ENCODE measurements around the gene PDE1C. TPM values are rescaled to one million over a fixed set of nuclear protein-coding genes. Genes with fewer than 3 reads are reported as not detected.
"Not testable (repeated sequence)": the region's sequence is repeated elsewhere in the genome, so short reads cannot be mapped to it uniquely, and the experiment has no call there.

The PDE1C gene
- total RNA-seq, 2 donors from 2014 or later, result 47.8 to 51.3 TPM

DNA sequence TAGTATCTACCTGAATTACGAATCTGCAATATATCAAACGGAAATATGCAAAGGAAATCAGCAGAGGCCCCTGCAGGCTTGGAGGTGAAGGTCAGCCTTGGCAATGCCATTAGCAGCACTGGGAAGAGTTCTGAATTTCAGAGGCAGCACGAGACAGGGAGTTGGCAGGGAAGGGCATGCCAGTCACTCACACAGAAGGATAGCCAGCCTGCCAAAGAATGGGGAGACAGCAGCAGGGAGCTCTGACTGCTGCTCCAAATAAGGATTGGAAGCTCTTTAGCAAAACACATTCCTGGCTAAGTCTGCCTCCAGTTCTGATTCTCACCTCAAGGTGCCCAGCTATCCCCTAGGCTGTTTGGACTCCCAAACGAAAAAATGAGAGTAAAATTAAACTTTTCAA, 188.0 kb downstream of the PDE1C start:
- DNase-seq (ENCODE audit: low spot score), result no peak
- intact Hi-C loops (cut with DNase I), result loop anchor here in 1 of 2 donors (5.0 to 10.0 kb wide), 2 partner anchors 183 to 280 kb away; no protein-coding TSS in a partner anchor

DNA sequence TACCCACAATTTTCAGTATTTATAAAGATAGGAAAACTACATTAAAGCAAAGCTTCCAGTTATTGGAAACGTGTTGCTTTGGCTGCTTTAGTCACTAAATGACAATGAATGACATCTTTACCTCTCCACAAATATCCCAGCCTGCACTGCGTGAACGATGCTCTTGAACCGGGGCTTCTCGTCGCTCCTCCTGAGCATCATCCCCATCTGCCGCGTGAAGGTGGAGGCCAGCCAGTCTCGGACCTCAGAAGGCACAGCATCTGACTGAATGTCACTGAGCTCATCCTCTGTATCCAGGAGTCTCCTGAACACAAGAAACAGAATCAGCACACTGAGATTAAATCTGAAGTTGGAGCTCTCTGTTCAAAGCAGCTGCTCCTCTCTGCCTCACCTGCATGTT, 191.3 kb downstream of the PDE1C start:
- intact Hi-C loops (cut with DNase I), result no loop called here
- no peak for DNase-seq (ENCODE audit: low spot score)

GRCh38 chr7:31875424-31875823, 194.8 kb downstream of the PDE1C start:
- no peak for DNase-seq (ENCODE audit: low spot score)
- intact Hi-C loops (cut with DNase I), result no loop called here

DNA sequence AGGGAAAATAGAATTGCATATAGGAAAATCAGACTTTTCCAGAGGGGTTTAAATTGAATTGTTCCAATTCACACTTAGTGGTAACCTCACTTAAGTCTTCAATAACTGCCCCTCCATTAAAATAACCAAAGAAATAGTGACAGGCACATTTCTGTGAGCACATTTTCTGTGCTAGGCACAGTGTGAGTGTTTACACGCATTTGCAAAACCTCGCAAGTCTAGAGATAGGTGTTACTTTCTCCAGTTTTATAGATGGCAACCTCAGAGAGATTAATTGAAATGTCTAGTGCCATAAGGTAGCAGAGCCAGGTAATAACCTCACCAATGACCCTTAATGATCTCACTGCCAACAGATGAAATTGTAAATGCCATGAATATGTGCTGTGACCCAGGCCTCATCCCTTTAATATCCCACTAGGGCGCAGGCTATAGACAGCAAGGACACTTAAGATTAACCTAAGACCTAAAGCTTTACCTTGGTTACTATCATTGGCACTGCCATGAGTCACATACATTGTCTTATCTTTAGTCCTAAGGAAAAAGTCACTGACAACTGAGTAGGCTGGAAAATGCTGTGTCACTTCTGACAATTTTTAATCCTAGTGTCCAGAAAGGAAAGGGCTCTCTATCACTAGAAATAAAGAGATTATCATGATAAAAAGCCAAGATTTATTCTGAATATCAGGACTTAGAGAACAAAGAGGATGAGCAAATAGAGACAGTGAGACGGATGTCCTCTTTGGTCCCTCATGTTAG, 195.4 kb downstream of the PDE1C start:
- intact Hi-C loops (cut with DNase I), result no loop called here
- DNase-seq (ENCODE audit: low spot score), result no peak

- intact Hi-C loops (cut with DNase I), result no loop called here
- no peak for DNase-seq (ENCODE audit: low spot score)
Measured at GRCh38 chr7:31873816-31874597, 196.2 kb downstream of the PDE1C start.

GRCh38 chr7:31872545-31873370, 197.4 kb downstream of the PDE1C start:
- no peak for DNase-seq (ENCODE audit: low spot score)
- intact Hi-C loops (cut with DNase I), result no loop called here

GRCh38 chr7:31864646-31865045, 205.6 kb downstream of the PDE1C start:
- DNase-seq (ENCODE audit: low spot score), result no peak
- intact Hi-C loops (cut with DNase I), result no loop called here

- intact Hi-C loops (cut with DNase I), result no loop called here
Measured at GRCh38 chr7:31860925-31861324, 209.3 kb downstream of the PDE1C start.

GRCh38 chr7:31858055-31858454, 212.2 kb downstream of the PDE1C start:
- intact Hi-C loops (cut with DNase I), result no loop called here
- DNase-seq (ENCODE audit: low spot score), result no peak

More at GRCh38 chr7:31860925-31861324, 209.3 kb downstream of the PDE1C start:
- DNase-seq (ENCODE audit: low spot score), result no peak

- DNase-seq (ENCODE audit: low spot score), result no peak
- intact Hi-C loops (cut with DNase I), result no loop called here
Measured at GRCh38 chr7:31857172-31857571, 213.0 kb downstream of the PDE1C start.

DNA sequence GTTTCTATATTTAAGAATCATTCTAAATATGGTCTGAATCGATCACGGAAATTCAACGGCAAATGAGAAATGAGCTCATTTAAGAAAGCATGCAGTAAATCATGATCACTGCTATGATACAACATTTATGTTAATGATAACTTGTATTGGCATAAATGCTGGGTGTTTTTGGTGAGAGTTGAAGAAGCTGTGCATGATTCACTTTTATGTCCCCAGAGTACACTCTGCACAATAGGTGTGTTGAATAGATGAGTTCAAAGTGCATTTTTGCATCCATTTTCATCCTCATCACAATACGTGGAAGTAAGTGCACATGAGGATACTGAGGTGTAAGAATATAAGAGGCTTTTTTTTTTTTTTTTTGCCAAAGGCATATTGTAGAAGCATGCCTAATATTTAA, 213.9 kb downstream of the PDE1C start:
- intact Hi-C loops (cut with DNase I), result no loop called here
- no peak for DNase-seq (ENCODE audit: low spot score)

GRCh38 chr7:31855530-31855929, 214.7 kb downstream of the PDE1C start:
- no peak for DNase-seq (ENCODE audit: low spot score)
- intact Hi-C loops (cut with DNase I), result no loop called here

DNA sequence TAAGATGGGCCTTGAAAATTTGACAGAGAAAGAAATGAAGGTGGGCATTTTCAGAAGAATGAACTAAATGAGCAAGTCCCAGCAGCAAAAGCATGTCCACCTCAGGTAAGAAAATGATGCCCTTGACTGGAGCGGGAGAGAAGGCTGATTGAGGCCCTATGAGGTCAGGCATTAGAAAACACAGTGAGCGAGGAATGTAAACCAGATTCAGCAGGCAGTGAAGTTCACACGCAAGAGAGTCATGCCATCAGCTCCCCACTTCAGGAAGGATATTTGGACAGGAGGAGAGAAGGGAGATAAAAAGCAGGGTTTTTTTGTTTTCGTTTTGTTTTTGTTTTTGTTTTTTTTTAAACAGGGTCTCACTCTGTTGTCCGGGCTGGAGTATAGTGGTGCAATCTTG, 216.8 kb downstream of the PDE1C start:
- intact Hi-C loops (cut with DNase I), result loop anchor here in 1 of 2 donors (2.0 kb wide), 1 partner anchor 263 kb away; no protein-coding TSS in a partner anchor
- no peak for DNase-seq (ENCODE audit: low spot score)

DNA sequence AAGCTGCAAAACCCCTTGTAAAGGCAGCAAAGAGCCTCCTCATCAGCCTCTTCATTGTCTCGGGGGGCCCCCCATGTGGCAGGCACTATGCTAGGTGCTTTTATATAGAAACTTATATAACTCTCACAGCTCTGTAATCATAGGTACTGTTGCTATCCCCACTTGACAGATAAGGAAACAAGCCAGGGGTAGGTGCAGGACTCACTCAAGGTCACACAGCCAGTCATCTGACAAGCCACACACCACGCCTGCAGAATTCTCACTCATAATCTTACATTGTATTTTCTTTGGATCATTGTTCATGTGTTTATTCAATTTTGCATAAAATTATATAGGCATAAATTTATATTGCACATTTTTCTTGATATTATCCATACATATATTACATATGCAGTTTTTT, 217.7 kb downstream of the PDE1C start:
- intact Hi-C loops (cut with DNase I), result loop anchor here in 1 of 2 donors (2.0 kb wide), 1 partner anchor 264 kb away; no protein-coding TSS in a partner anchor
- no peak for DNase-seq (ENCODE audit: low spot score)

DNA sequence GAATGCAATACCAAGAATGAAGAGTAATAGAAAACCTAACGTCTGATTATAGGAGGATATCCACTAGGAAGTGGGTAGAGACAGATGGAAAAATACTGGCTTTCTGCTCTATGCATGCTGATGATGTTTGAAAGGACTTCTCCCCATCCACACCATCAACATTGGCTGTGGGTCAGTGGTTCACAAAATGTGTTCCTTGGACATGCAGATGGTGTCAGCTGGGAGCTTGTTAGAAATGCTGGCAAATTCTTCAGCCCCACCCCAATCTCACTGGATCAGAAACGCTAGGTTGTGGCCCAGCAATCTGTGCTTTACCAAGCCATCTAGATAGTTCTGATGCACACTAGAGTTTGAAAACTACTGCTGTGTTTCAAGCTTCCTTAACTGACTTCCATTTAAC, 219.1 kb downstream of the PDE1C start:
- intact Hi-C loops (cut with DNase I), result no loop called here
- DNase-seq (ENCODE audit: low spot score), result no peak

GRCh38 chr7:31850601-31851000, 219.6 kb downstream of the PDE1C start:
- intact Hi-C loops (cut with DNase I), result no loop called here
- no peak for DNase-seq (ENCODE audit: low spot score)

DNA sequence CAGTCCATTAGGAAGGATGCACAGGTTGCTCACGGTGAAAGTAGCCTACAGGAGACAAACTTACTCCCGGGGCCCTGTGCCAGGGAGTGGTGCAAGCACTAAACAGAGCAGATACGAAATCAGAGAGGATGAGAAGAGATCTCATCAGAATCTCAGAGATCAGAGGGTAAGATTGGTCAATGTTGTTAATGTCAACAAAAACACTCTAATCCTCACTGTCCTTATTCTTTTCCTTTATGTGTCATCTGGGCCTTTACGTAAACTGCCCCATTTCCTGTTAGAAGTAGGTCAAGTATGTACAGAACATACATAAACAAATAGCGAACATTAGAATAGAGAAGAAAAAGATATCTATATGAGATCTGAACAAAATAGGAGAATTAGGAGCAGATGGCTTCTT, 220.1 kb downstream of the PDE1C start:
- intact Hi-C loops (cut with DNase I), result no loop called here
- no peak for DNase-seq (ENCODE audit: low spot score)

DNA sequence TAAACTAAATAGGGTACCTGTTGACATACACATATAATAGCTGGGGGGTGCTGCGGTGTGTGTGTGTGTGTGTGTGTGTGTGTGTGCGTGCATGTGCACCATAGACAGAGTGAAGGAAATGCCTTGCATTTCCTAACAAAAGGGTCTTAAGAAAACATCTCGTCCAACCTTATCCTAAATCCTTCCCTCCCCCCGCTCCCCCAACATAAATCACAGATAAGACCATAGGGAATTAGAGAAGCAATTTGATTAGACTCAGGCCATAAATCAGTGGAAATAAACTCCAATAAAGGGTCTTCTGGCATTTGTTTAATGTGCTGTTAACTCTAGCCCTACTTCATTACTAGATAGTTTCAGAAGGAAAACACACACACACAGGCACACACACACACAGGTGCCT, 234.7 kb downstream of the PDE1C start:
- intact Hi-C loops (cut with DNase I), result no loop called here
- DNase-seq (ENCODE audit: low spot score), result no peak

DNA sequence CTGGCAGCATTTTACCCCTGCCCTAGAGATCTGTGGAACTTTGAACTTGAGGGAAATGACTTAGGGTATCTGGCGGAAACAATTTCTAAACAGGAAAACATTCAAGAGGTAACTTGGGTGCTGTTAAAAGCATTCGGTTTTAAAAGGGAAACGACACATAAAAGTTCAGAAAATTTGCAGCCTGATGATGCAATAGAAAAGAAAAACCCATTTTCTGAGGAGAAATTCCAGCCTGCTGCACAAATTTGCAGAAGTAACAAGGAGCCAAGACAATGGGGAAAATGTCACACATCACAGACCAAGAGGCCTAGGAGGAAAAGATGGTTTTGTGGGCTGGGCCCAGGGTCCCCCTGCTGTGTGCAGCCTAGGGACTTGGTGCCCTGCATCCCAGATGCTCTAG, 236.6 kb downstream of the PDE1C start:
- DNase-seq (ENCODE audit: low spot score); intact Hi-C loops (cut with DNase I): not testable (repeated sequence)

DNA sequence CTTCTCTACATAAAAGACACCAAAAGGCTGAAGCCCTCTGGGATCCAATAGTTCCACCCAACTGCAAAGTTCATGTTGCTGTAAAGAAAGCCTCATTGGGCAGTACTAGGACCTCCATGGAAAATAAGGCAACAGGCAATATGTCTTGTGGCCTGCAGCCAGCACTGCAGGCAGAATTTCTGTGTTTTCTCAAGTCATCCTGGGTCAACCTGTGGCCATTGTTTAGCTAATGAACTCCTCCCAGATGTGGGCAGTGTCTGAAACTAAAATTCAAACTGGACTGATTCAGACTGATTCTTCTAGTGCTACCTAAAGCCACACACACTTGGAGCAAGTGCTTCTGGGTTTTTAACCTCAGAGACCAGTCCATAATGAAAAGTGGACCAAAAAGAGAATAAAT, 241.7 kb downstream of the PDE1C start:
- intact Hi-C loops (cut with DNase I), result no loop called here
- no peak for DNase-seq (ENCODE audit: low spot score)

Data from posterior vena cava (tissue), 2 donors.